HepG2 (cell line): Measurements from ENCODE around the gene ADM. TPM values are rescaled to one million over a fixed set of nuclear protein-coding genes. Genes with fewer than 3 reads are reported as not detected.

ENCODE experiments used
- BCL6 ChIP-seq: IDR thresholded peaks from 2 replicates; pipeline ENCODE4 v1.6.1; 2016; ENCODE audit warnings: missing genetic modification reagents, missing compliant biosample characterization
- E2F5 ChIP-seq: sonication (generic); formaldehyde crosslinking; conservative IDR thresholded peaks from 2 replicates; pipeline ENCODE4 v1.4.0; 2020; ENCODE audit warnings: missing genetic modification reagents
- HINFP ChIP-seq: sonication (generic); formaldehyde crosslinking; IDR thresholded peaks from 2 replicates; pipeline ENCODE4 v1.4.0; 2020; ENCODE audit warnings: low read depth, mild to moderate bottlenecking, missing genetic modification reagents
- HNRNPK ChIP-seq: fragments of 200-400 bp; formaldehyde crosslinking; IDR thresholded peaks from 2 replicates; pipeline ENCODE4 v1.6.1; 2018; ENCODE audit warnings: low read length, low read depth, moderate library complexity, mild to moderate bottlenecking; ENCODE audit not compliant: poor library complexity, severe bottlenecking
- MXI1 ChIP-seq: IDR thresholded peaks from 3 replicates; pipeline ENCODE4 v1.6.1; 2012; ENCODE audit warnings: low read depth, low read length, inconsistent platforms, borderline replicate concordance
- NR2C2 ChIP-seq: sonication (generic); formaldehyde crosslinking; IDR thresholded peaks from 2 replicates; pipeline ENCODE4 v1.4.0; 2020; ENCODE audit warnings: missing genetic modification reagents, mild to moderate bottlenecking, moderate library complexity, borderline replicate concordance
- PBX3 ChIP-seq: sonication (generic); formaldehyde crosslinking; IDR thresholded peaks from 2 replicates; pipeline ENCODE4 v1.8.1; 2023; ENCODE audit warnings: missing genetic modification reagents, inconsistent platforms, borderline replicate concordance
- SNAPC4 ChIP-seq: sonication (generic); formaldehyde crosslinking; IDR thresholded peaks from 2 replicates; pipeline ENCODE4 v1.4.0; 2020; ENCODE audit warnings: mild to moderate bottlenecking, missing genetic modification reagents
- STAT5B ChIP-seq: sonication (generic); formaldehyde crosslinking; IDR thresholded peaks from 2 replicates; pipeline ENCODE4 v1.4.0; 2020; ENCODE audit warnings: missing genetic modification reagents
- TRAFD1 ChIP-seq: sonication (generic); formaldehyde crosslinking; IDR thresholded peaks from 2 replicates; pipeline ENCODE4 v1.5.1; 2020; ENCODE audit warnings: missing genetic modification reagents, mild to moderate bottlenecking, borderline replicate concordance
- ZFYVE20 ChIP-seq: sonication (generic); formaldehyde crosslinking; IDR thresholded peaks from 2 replicates; pipeline ENCODE4 v1.8.0; 2023; ENCODE audit warnings: low read depth, mild to moderate bottlenecking, moderate library complexity, missing genetic modification reagents, borderline replicate concordance
- ZNF121 ChIP-seq: sonication (generic); formaldehyde crosslinking; IDR thresholded peaks from 2 replicates; pipeline ENCODE4 v1.5.0; 2020; ENCODE audit warnings: mild to moderate bottlenecking, missing genetic modification reagents
- ZNF224 ChIP-seq: sonication (generic); formaldehyde crosslinking; IDR thresholded peaks from 2 replicates; pipeline ENCODE4 v1.5.0; 2020; ENCODE audit warnings: mild to moderate bottlenecking, missing genetic modification reagents
- ZNF264 ChIP-seq: sonication (generic); formaldehyde crosslinking; IDR thresholded peaks from 2 replicates; pipeline ENCODE4 v1.4.0; 2020; ENCODE audit warnings: missing genetic modification reagents
- ZNF282 ChIP-seq: fragments of 450-650 bp; IDR thresholded peaks from 2 replicates; pipeline ENCODE4 v1.6.1; 2018; ENCODE audit not compliant: partially characterized antibody
- ZNF558 ChIP-seq: sonication (generic); formaldehyde crosslinking; IDR thresholded peaks from 2 replicates; pipeline ENCODE4 v1.9.0; 2022; ENCODE audit warnings: mild to moderate bottlenecking, missing genetic modification reagents, borderline replicate concordance
- ZNF674 ChIP-seq: sonication (generic); formaldehyde crosslinking; IDR thresholded peaks from 2 replicates; pipeline ENCODE4 v1.5.0; 2020; ENCODE audit warnings: low read depth, mild to moderate bottlenecking, missing genetic modification reagents
- ZNF703 ChIP-seq: sonication (generic); formaldehyde crosslinking; IDR thresholded peaks from 2 replicates; pipeline ENCODE4 v1.5.1; 2020; ENCODE audit warnings: missing genetic modification reagents, mild to moderate bottlenecking, moderate library complexity, borderline replicate concordance
- polyA plus RNA-seq, 8 experiments: library from polyadenylated mRNA; depleted of rRNA in 3 of 8; stranded (reverse) in 7 of 8; unstranded in 1 of 8; fragments of >200 nt; fragmentation: Illumina TruSeq in 4 of 8; extraction: Trizol in 4 of 8; gene quantifications; 2 replicates each; pipeline versions ENCODE4 v1.2.1 to v1.2.3, GENCODE V29; 2011 to 2016; ENCODE audit warnings: low read depth in 4 of 8, missing spikeins in 1 of 8, mixed read lengths in 1 of 8; ENCODE audit not compliant: insufficient read depth in 1 of 8
- total RNA-seq, 5 experiments: library from RNA; depleted of rRNA; stranded (reverse); fragments of >200 nt; fragmentation: Illumina TruSeq; extraction: Trizol; gene quantifications; 2 replicates each; pipeline ENCODE4 v1.2.3, GENCODE V29; 2016; ENCODE audit warnings: low read depth in 1 of 5

Gene ADM
- total and polyA plus RNA-seq, 2 of the 13 experiments (the other 11 are each of a cell fraction or from before 2014, with no cell fraction given), result 10.7 to 26.1 TPM

- TF ChIP-seq STAT5B (CRISPR knock-in tag) (no peak), ZNF558 (CRISPR knock-in tag) (peak; percentile 75; the same call in 1 of the 2 replicates), ZNF674 (CRISPR knock-in tag) (no peak), PBX3 (CRISPR knock-in tag) (no peak), ZNF282 (no peak), SNAPC4 (no peak), ZNF703 (CRISPR knock-in tag) (no peak), MXI1 (no peak; the same call in 2 of the 3 replicates), HNRNPK (peak; percentile 36), HINFP (CRISPR knock-in tag) (no peak), TRAFD1 (CRISPR knock-in tag) (no peak), ZNF264 (CRISPR knock-in tag) (no peak), ZFYVE20 (CRISPR knock-in tag) (no peak), ZNF121 (CRISPR knock-in tag) (no peak), NR2C2 (CRISPR knock-in tag) (no peak), ZNF224 (CRISPR knock-in tag) (no peak), BCL6 (CRISPR knock-in tag) (peak; percentile 84), E2F5 (CRISPR knock-in tag) (no peak)
These were observed 11.2 kb upstream of the ADM start, which contains the start of gene SBF2 (continued) for GRCh38 chr11:10293423-10294289.
